Stimulated activated naive CD8-positive, alpha-beta T cell treated with anti-CD3 and anti-CD28 coated beads, Interleukin-15, Interleukin-2, amounts not matched to agents 100 U/mL and 50 U/mL, for 24 hours (primary cell): Measurements from ENCODE around the gene SEC14L3.

Source experiments
- ATAC-seq: fragments of 150-1000 bp; cut with Tn5 transposase; one replicate; pipeline ENCODE4 v1.10.0; 2021
- DNase-seq: peaks from one replicate; pipeline ENCODE4 v3.0.0; 2021

Gene SEC14L3

GRCh38 chr22:30444632-30445437 is 27.0 kb downstream of the SEC14L3 start:
- DNase-seq, result peak; percentile 69
- peak; percentile 56 for ATAC-seq

- no peak for ATAC-seq
- no peak for DNase-seq
These were observed 30.7 kb downstream of the SEC14L3 start for GRCh38 chr22:30441088-30441487.

- ATAC-seq, result no peak
- no peak for DNase-seq
These were observed 32.0 kb downstream of the SEC14L3 start for GRCh38 chr22:30439836-30440235.

- ATAC-seq (no peak), DNase-seq (no peak)
These were observed 32.6 kb downstream of the SEC14L3 start for GRCh38 chr22:30439226-30439625.

GRCh38 chr22:30438559-30438958 is 33.3 kb downstream of the SEC14L3 start:
- no peak for DNase-seq
- ATAC-seq, result no peak

GRCh38 chr22:30436196-30436595 is 35.6 kb downstream of the SEC14L3 start:
- DNase-seq (no peak), ATAC-seq (no peak)

GRCh38 chr22:30435674-30436126 is 36.1 kb downstream of the SEC14L3 start:
- DNase-seq (peak; percentile 76), ATAC-seq (peak; percentile 75)

- ATAC-seq, result peak; percentile 25
- DNase-seq, result no peak
These were observed 37.0 kb downstream of the SEC14L3 start for GRCh38 chr22:30434843-30435242.

GRCh38 chr22:30433773-30434172 is 38.0 kb downstream of the SEC14L3 start:
- DNase-seq (peak; percentile 27), ATAC-seq (peak; percentile 67)

GRCh38 chr22:30433227-30433626 is 38.6 kb downstream of the SEC14L3 start:
- no peak for ATAC-seq
- no peak for DNase-seq

GRCh38 chr22:30432520-30432919 is 39.3 kb downstream of the SEC14L3 start:
- ATAC-seq (no peak), DNase-seq (no peak)

- no peak for ATAC-seq
These were observed 39.7 kb downstream of the SEC14L3 start for GRCh38 chr22:30432096-30432495.

GRCh38 chr22:30430933-30431332 is 40.9 kb downstream of the SEC14L3 start:
- no peak for ATAC-seq

More at GRCh38 chr22:30432096-30432495, 39.7 kb downstream of the SEC14L3 start:
- DNase-seq, result no peak

GRCh38 chr22:30429887-30430286 is 41.9 kb downstream of the SEC14L3 start:
- ATAC-seq, result no peak
- DNase-seq, result no peak

More at GRCh38 chr22:30430933-30431332, 40.9 kb downstream of the SEC14L3 start:
- DNase-seq, result no peak

GRCh38 chr22:30427871-30428270 is 43.9 kb downstream of the SEC14L3 start:
- no peak for DNase-seq
- no peak for ATAC-seq

GRCh38 chr22:30426388-30427353 is 45.1 kb downstream of the SEC14L3 start:
- DNase-seq (peak; percentile 94), ATAC-seq (peak; percentile 42)

- peak; percentile 66 for DNase-seq
- peak; percentile 7 for ATAC-seq
These were observed 46.0 kb downstream of the SEC14L3 start, which contains the start of gene MTFP1 for GRCh38 chr22:30425616-30426387. Gene MTFP1, plus strand, starts transcription at chr22:30425768. Its CDS starts 112 bp downstream, at chr22:30425880.

GRCh38 chr22:30425327-30425615 is 46.5 kb downstream of the SEC14L3 start:
- ATAC-seq (no peak), DNase-seq (no peak)

GRCh38 chr22:30424534-30425326 is 47.1 kb downstream of the SEC14L3 start:
- ATAC-seq, result no peak
- DNase-seq, result peak; percentile 42

- ATAC-seq (peak; percentile 87), DNase-seq (peak; percentile 98)
These were observed 47.8 kb downstream of the SEC14L3 start for GRCh38 chr22:30423959-30424533.
